ENCODE data around the gene GADD45A. TPM values are rescaled to one million over a fixed set of nuclear protein-coding genes. Genes with fewer than 3 reads are reported as not detected.

GADD45A gene
- total RNA-seq, 1 donor from 2014 or later, result 107 TPM

DNA sequence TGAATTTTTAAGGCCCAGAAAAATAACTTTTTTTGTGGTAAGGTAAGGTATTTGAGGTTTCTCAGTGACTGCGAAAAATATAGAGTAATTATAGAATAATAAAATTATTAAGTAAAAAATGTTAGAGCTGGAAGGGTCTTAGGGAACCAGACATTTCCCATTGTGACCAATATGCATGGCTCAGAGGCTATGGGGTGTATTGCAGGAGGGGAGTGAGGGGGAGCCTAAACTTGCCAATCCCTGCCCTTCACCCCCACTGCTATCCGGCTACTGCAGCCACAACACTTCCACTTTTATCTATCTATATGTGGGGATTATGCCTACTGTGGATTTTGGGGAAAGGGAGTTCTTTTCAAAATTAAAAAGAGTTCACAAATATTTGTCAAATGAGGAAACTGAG lies 7.6 kb upstream of the GADD45A start:
- FAIRE-seq (no peak), DNase-seq (ENCODE audit: low read depth) (no peak)
- H3K36me3 ChIP-seq (ENCODE audit: control insufficient read depth, insufficient read depth, low read length), result no peaks in the 10 kb centered on the region
- no peaks in the 10 kb centered on the region for H3K27me3 ChIP-seq (ENCODE audit: control insufficient read depth, insufficient read depth, low read length)
- H3K4me3 ChIP-seq (ENCODE audit: low read depth, low read length), result no peak overlapping the region
- TF ChIP-seq, protein P1, sequence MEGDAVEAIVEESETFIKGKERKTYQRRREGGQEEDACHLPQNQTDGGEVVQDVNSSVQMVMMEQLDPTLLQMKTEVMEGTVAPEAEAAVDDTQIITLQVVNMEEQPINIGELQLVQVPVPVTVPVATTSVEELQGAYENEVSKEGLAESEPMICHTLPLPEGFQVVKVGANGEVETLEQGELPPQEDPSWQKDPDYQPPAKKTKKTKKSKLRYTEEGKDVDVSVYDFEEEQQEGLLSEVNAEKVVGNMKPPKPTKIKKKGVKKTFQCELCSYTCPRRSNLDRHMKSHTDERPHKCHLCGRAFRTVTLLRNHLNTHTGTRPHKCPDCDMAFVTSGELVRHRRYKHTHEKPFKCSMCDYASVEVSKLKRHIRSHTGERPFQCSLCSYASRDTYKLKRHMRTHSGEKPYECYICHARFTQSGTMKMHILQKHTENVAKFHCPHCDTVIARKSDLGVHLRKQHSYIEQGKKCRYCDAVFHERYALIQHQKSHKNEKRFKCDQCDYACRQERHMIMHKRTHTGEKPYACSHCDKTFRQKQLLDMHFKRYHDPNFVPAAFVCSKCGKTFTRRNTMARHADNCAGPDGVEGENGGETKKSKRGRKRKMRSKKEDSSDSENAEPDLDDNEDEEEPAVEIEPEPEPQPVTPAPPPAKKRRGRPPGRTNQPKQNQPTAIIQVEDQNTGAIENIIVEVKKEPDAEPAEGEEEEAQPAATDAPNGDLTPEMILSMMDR (IDR thresholded peaks at IDR 0.05; ENCODE audit: insufficient read depth, low read length, severe bottlenecking), result no peak

DNA sequence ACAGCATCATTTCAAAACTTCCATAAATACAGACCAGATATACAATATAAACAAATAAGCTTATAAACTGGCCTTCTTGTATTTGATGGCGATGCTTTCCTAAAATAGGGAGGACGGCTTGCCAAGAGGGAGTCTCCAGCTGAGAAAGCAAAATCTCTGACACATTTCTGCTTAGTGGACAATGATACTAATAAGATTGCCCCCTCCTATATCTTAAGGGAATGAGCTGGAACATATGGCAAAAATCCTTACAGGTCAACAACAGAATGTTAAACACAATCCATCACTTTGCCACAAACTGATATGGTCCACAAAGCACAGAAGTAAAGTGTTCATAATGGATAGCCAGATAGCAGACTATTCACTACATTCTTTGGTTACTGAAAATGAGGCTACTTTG lies 7.1 kb upstream of the GADD45A start:
- Histone ChIP-seq H3K4me3 (ENCODE audit: low read depth, low read length) (no peak overlapping the region), H3K36me3 (ENCODE audit: control insufficient read depth, insufficient read depth, low read length) (no peaks in the 10 kb centered on the region), H3K27me3 (ENCODE audit: control insufficient read depth, insufficient read depth, low read length) (no peaks in the 10 kb centered on the region)
- DNase-seq (ENCODE audit: low read depth), result no peak
- TF ChIP-seq, protein P1 (IDR thresholded peaks at IDR 0.05; ENCODE audit: insufficient read depth, low read length, severe bottlenecking), result no peak
- no peak for FAIRE-seq

DNA sequence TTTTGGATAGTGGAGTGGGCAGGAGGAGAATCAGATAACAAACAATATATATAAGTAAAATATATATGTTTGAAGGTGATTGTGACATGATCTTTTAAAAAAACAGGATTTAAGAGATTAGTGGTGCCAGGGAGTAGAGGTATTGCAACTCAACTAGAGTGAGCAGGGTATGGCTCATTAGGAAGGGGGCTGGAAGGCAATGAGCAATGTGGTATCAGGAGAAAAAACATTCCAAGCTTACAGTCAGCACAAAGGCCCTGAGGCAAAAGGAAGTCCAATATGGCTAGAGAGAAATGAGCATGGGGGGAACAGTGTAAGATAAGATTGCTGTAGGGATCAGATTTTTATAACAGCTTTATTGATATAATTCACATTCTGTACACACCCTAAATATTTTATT lies 5.3 kb upstream of the GADD45A start:
- DNase-seq (ENCODE audit: low read depth) (peak; percentile 95), FAIRE-seq (no peak)
- H3K4me3 ChIP-seq (ENCODE audit: low read depth, low read length), result no peak overlapping the region
- H3K36me3 ChIP-seq (ENCODE audit: control insufficient read depth, insufficient read depth, low read length), result no peaks in the 10 kb centered on the region
- TF ChIP-seq, protein P1 (IDR thresholded peaks at IDR 0.05; ENCODE audit: insufficient read depth, low read length, severe bottlenecking), result no peak
- no peaks in the 10 kb centered on the region for H3K27me3 ChIP-seq (ENCODE audit: control insufficient read depth, insufficient read depth, low read length)

DNA sequence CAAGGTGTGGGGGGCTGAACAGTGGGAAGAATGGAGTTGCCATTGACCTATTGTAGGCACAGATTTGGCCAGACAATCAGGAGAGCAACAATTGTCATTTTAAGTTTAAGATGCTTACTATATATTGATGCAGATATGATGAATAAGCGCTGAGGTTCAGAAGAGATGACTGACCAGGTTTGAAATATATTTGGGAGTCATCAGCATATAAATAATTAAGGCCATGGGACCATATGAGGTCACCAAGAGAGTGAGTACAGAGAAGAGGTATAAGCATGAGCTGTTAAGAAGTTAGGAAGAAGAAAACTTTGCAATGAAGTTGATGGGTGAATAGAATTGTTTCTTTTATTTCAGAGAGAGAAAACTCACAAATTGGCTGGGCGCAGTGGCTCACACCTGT lies 4.5 kb upstream of the GADD45A start:
- DNase-seq (ENCODE audit: low read depth) (peak; percentile 58), FAIRE-seq (no peak)
- Histone ChIP-seq H3K27me3 (ENCODE audit: control insufficient read depth, insufficient read depth, low read length) (no peaks in the 10 kb centered on the region), H3K4me3 (ENCODE audit: low read depth, low read length) (no peak overlapping the region), H3K36me3 (ENCODE audit: control insufficient read depth, insufficient read depth, low read length) (peaks cover 2% of the 10 kb centered on the region)
- TF ChIP-seq, protein P1 (IDR thresholded peaks at IDR 0.05; ENCODE audit: insufficient read depth, low read length, severe bottlenecking), result no peak

DNA sequence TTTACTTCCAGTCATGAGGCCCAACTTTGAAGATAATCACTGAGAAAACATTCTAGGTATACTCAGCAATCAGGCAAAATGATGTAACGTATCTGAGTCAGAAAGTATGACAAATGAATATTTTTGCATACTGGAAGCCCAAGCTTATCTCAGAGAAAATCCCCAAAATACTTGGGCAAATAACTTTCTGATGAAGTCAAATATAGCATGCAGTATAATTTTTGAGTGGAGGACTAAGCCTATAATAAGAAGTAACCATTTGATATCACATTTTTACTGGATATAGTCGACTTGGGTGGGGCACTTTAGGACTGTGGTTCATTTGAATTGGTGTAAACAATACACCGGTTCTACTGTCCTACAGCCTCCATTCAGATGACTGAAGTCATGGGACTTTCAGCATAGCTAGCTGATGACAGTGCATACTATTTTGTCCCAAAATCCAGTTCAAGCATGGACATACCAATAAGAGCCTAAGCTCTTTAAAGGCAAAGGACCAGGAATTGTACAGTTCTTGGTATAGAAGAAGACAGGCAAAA lies 2.3 kb upstream of the GADD45A start:
- Histone ChIP-seq H3K36me3 (ENCODE audit: control insufficient read depth, insufficient read depth, low read length) (peaks cover 11% of the 10 kb centered on the region), H3K27me3 (ENCODE audit: control insufficient read depth, insufficient read depth, low read length) (no peaks in the 10 kb centered on the region), H3K4me3 (ENCODE audit: low read depth, low read length) (no peak overlapping the region)
- TF ChIP-seq, protein P1 (IDR thresholded peaks at IDR 0.05; ENCODE audit: insufficient read depth, low read length, severe bottlenecking), result no peak
- FAIRE-seq, result no peak
- DNase-seq (ENCODE audit: low read depth), result peak; percentile 98

DNA sequence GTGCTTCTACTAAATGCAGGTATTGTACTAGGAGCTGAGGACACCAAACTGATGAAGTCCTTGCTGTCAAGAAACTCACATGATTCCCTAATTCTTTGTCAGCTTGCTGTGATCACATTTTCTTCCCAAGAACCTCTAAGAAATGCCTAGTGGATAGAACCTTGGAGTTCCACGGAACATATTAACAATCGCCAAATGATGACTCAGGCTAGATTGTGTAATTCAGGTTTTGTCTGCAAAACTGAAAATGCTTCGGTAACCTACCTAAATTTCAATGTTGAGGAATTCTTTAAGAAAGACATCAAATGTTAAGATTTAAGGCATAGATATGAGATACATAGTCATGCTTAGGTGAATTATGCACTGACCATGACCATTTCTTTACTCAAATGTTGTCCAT lies 1.7 kb upstream of the GADD45A start:
- H3K27me3 ChIP-seq (ENCODE audit: control insufficient read depth, insufficient read depth, low read length), result no peaks in the 10 kb centered on the region
- H3K36me3 ChIP-seq (ENCODE audit: control insufficient read depth, insufficient read depth, low read length), result peaks cover 11% of the 10 kb centered on the region
- TF ChIP-seq, protein P1 (IDR thresholded peaks at IDR 0.05; ENCODE audit: insufficient read depth, low read length, severe bottlenecking), result no peak
- no peak for FAIRE-seq
- no peak overlapping the region for H3K4me3 ChIP-seq (ENCODE audit: low read depth, low read length)
- DNase-seq (ENCODE audit: low read depth), result peak; percentile 91
